Loucy (cell line): Measurements from ENCODE around the gene SPSB1.

Source experiments
- H2AFZ ChIP-seq: fragments of 200-600 bp; sonication (generic); 2 replicates; pipeline ENCODE4 v1.6.0; 2016; ENCODE audit warnings: antibody characterized with exemption, mild to moderate bottlenecking, low read length, moderate library complexity
- H3F3A ChIP-seq: fragments of 200-600 bp; 2 replicates; pipeline ENCODE4 v1.6.0; 2016; ENCODE audit warnings: antibody characterized with exemption, low read depth, mild to moderate bottlenecking
- H3K27me3 ChIP-seq: fragments of 200-600 bp; sonication (generic); 2 replicates; pipeline ENCODE4 v1.6.1; 2014; ENCODE audit warnings: low read length, mild to moderate bottlenecking; ENCODE audit not compliant: insufficient read depth, poor library complexity, severe bottlenecking
- H3K36me3 ChIP-seq: fragments of 200-600 bp; sonication (generic); 2 replicates; pipeline ENCODE4 v1.6.1; 2016; ENCODE audit warnings: low read length; ENCODE audit not compliant: insufficient read depth
- H3K4me1 ChIP-seq: fragments of 200-600 bp; sonication (generic); 2 replicates; pipeline ENCODE4 v1.5.1; 2014; ENCODE audit warnings: low read length, mild to moderate bottlenecking; ENCODE audit not compliant: insufficient read depth, poor library complexity, severe bottlenecking
- H3K4me2 ChIP-seq: fragments of 200-600 bp; sonication (generic); 2 replicates; pipeline ENCODE4 v1.6.0; 2014; ENCODE audit warnings: antibody characterized with exemption, low read length, low read depth, mild to moderate bottlenecking; ENCODE audit not compliant: poor library complexity, severe bottlenecking
- H3K4me3 ChIP-seq: fragments of 200-600 bp; sonication (generic); 2 replicates; pipeline ENCODE4 v1.5.1; 2014; ENCODE audit warnings: low read length, mild to moderate bottlenecking, mixed read lengths; ENCODE audit not compliant: poor library complexity, severe bottlenecking
- H3K79me2 ChIP-seq: fragments of 200-600 bp; sonication (generic); 2 replicates; pipeline ENCODE4 v1.6.1; 2014; ENCODE audit warnings: low read length; ENCODE audit not compliant: insufficient read depth
- H3K9ac ChIP-seq: fragments of 200-600 bp; sonication (generic); 2 replicates; pipeline ENCODE4 v1.6.0; 2014; ENCODE audit warnings: mild to moderate bottlenecking, low read depth, low read length, moderate library complexity; ENCODE audit not compliant: poor library complexity, severe bottlenecking
- H3K9me2 ChIP-seq: fragments of 200-600 bp; sonication (generic); replicated peaks from 2 replicates; pipeline ENCODE4 v1.6.1; 2016; ENCODE audit warnings: low read depth, low read length, mixed read lengths
- H3K9me3 ChIP-seq: fragments of 200-600 bp; sonication (generic); 2 replicates; pipeline ENCODE4 v1.6.1; 2014; ENCODE audit warnings: mild to moderate bottlenecking, antibody characterized with exemption, low read length, low read depth; ENCODE audit not compliant: insufficient read depth
- H4K20me1 ChIP-seq: fragments of 200-600 bp; sonication (generic); 2 replicates; pipeline ENCODE4 v1.6.0; 2014; ENCODE audit warnings: antibody characterized with exemption, low read length, mild to moderate bottlenecking; ENCODE audit not compliant: insufficient read depth, poor library complexity, severe bottlenecking
- CTCF ChIP-seq: fragments of 200-600 bp; sonication (generic); conservative IDR thresholded peaks from 2 replicates; pipeline ENCODE4 v1.5.1; 2014; ENCODE audit warnings: mild to moderate bottlenecking, antibody characterized with exemption, low read length
- EZH2phosphoT487 ChIP-seq: fragments of 200-600 bp; IDR thresholded peaks from 2 replicates; pipeline ENCODE4 v1.6.1; 2018; ENCODE audit warnings: antibody characterized with exemption, mild to moderate bottlenecking, moderate library complexity, borderline replicate concordance

The SPSB1 gene

DNA sequence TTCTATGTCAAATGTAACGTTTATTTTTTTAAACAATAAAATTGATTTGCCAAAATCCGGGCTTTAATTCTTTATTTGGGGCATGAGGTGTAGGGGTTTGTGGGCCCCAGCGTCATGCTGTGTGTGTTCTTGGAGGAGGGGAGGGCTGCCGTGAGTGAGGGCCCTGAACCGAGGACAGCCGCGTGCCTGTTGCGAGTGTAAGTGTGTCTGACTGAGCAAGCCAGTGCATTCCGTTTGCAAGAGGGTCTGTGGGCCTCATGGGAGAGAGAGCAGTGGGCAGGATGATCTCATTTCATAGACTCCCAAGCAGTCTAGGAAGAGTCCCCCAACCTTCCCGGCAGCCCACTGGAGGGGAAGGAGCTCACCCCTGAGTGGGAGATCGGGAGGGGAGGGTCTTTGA is 21.4 kb upstream of the SPSB1 start:
- Histone ChIP-seq H3K4me1 (peaks cover 20% of the 10 kb centered on the region), H3K4me2 (no peak overlapping the region), H3K4me3 (no peak overlapping the region), H2AFZ (no peak overlapping the region), H3K9ac (no peak overlapping the region), H4K20me1 (peaks cover 4% of the 10 kb centered on the region), H3K9me3 (no peaks in the 10 kb centered on the region), H3F3A (no peaks in the 10 kb centered on the region), H3K27me3 (no peaks in the 10 kb centered on the region), H3K79me2 (no peaks in the 10 kb centered on the region), H3K9me2 (no peaks in the 10 kb centered on the region), H3K36me3 (peaks cover 24% of the 10 kb centered on the region; the same call in 1 of the 2 replicates)
- TF ChIP-seq EZH2phosphoT487, result no peak
- TF ChIP-seq CTCF, result no peak

DNA sequence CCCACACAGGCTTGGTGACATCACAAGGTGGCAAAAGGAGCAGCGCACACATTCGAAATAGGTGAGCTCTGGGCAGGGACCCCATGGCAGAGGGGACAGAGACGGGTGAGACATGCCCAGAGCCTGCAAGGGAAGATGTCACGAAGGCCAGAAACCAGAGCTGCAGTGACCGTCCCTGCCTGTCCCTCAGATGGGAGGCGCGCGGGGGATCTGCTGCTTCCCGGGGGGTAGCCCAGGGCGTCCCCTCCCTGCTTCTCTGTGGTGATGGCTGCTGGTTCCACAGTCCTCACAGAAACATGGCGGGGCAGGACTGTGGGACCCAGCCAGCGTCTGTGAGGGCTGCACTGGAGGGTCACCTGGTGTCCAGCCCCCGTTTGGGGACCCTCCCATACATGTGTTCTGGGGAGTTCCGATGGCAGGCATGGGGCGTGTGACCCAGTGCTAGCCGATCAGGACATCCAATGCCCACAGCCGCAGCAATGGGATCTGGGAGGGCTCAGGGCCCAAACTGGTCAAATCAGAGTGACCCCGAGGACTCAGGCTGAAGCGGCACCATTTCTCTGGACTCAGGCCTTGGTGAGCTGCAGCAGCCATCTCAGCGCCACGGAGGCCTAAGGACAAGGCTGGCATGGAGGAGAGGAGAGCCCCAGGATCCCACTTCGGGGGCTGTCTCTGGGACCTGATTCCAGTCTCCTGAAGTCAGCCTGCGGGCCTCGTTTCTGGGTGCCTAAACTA is 20.7 kb upstream of the SPSB1 start:
- no peaks in the 10 kb centered on the region for H3K9me3 ChIP-seq
- no peaks in the 10 kb centered on the region for H3K27me3 ChIP-seq
- no peaks in the 10 kb centered on the region for H3F3A ChIP-seq
- H3K4me2 ChIP-seq, result no peak overlapping the region
- H2AFZ ChIP-seq, result no peak overlapping the region
- H3K9me2 ChIP-seq, result no peaks in the 10 kb centered on the region
- H3K4me1 ChIP-seq, result peaks cover 12% of the 10 kb centered on the region
- TF ChIP-seq EZH2phosphoT487, result no peak
- no peaks in the 10 kb centered on the region for H4K20me1 ChIP-seq
- H3K36me3 ChIP-seq, result peaks cover 20% of the 10 kb centered on the region; the same call in 1 of the 2 replicates
- no peak overlapping the region for H3K4me3 ChIP-seq
- H3K9ac ChIP-seq, result no peak overlapping the region
- H3K79me2 ChIP-seq, result no peaks in the 10 kb centered on the region

GRCh38 chr1:9273177-9273576 is 19.5 kb upstream of the SPSB1 start:
- peaks cover 12% of the 10 kb centered on the region for H3K4me1 ChIP-seq
- no peaks in the 10 kb centered on the region for H3F3A ChIP-seq
- H3K9me2 ChIP-seq, result no peaks in the 10 kb centered on the region
- H4K20me1 ChIP-seq, result no peaks in the 10 kb centered on the region
- 0 out of 2 replicates have a peak, but pooled peaks cover 3% of the 10 kb centered on the region for H3K9me3 ChIP-seq
- H3K27me3 ChIP-seq, result no peaks in the 10 kb centered on the region
- H2AFZ ChIP-seq, result no peak overlapping the region
- no peak overlapping the region for H3K4me3 ChIP-seq
- TF ChIP-seq EZH2phosphoT487 (no peak), CTCF (no peak)
- no peak overlapping the region for H3K9ac ChIP-seq
- H3K36me3 ChIP-seq, result peaks cover 12% of the 10 kb centered on the region; the same call in 1 of the 2 replicates
- H3K79me2 ChIP-seq, result no peaks in the 10 kb centered on the region
- H3K4me2 ChIP-seq, result no peak overlapping the region
